SU-DHL-6 (cell line): ENCODE data around the gene C10orf105.

Experiments
- H2AFZ ChIP-seq: fragments of 200-600 bp; sonication (generic); 2 replicates; pipeline ENCODE4 v1.6.1; 2014; ENCODE audit warnings: low read depth, mild to moderate bottlenecking, moderate library complexity, mixed read lengths, antibody characterized with exemption, low read length; ENCODE audit not compliant: severe bottlenecking
- H3F3A ChIP-seq: fragments of 200-600 bp; shearing (Covaris generic); 2 replicates; pipeline ENCODE4 v1.6.0; 2016; ENCODE audit warnings: antibody characterized with exemption, mild to moderate bottlenecking; ENCODE audit not compliant: insufficient read depth
- H3K27ac ChIP-seq: fragments of 200-600 bp; sonication (generic); 2 replicates; pipeline ENCODE4 v1.5.1; 2016; ENCODE audit warnings: low read depth, mild to moderate bottlenecking, low read length, moderate library complexity, mixed read lengths
- H3K27me3 ChIP-seq: fragments of 200-600 bp; sonication (generic), shearing (Covaris generic); 2 replicates; pipeline ENCODE4 v1.6.0; 2014; ENCODE audit warnings: mild to moderate bottlenecking, low read length
- H3K36me3 ChIP-seq: fragments of 200-600 bp; sonication (generic); 2 replicates; pipeline ENCODE4 v1.6.1; 2014; ENCODE audit warnings: mild to moderate bottlenecking, low read length, mixed read lengths
- H3K4me2 ChIP-seq: fragments of 300-600, 200-600 bp; shearing (Covaris generic), sonication (generic); 2 replicates; pipeline ENCODE4 v1.6.0; 2014; ENCODE audit warnings: low read length, low read depth, mild to moderate bottlenecking; ENCODE audit not compliant: poor library complexity, severe bottlenecking
- H3K4me3 ChIP-seq: fragments of 200-600 bp; sonication (generic); 2 replicates; pipeline ENCODE4 v1.5.1; 2014; ENCODE audit warnings: antibody characterized with exemption, low read length, mild to moderate bottlenecking, mixed read lengths; ENCODE audit not compliant: insufficient read depth, poor library complexity, severe bottlenecking
- H3K79me2 ChIP-seq: fragments of 200-600 bp; sonication (generic); 2 replicates; pipeline ENCODE4 v1.6.1; 2014; ENCODE audit warnings: mild to moderate bottlenecking, low read length, moderate library complexity; ENCODE audit not compliant: insufficient read depth
- H3K9ac ChIP-seq: fragments of 200-600 bp; sonication (generic); 2 replicates; pipeline ENCODE4 v1.7.0; 2014; ENCODE audit warnings: mild to moderate bottlenecking, low read length
- H3K9me2 ChIP-seq: fragments of 200-600 bp; sonication (generic); replicated peaks from 2 replicates; pipeline ENCODE4 v1.6.1; 2014; ENCODE audit warnings: low read length; ENCODE audit not compliant: insufficient read depth
- H3K9me3 ChIP-seq: fragments of 200-600 bp; sonication (generic); 2 replicates; pipeline ENCODE4 v1.6.1; 2014; ENCODE audit warnings: low read length, mixed read lengths; ENCODE audit not compliant: insufficient read depth
- H4K20me1 ChIP-seq: fragments of 200-600 bp; sonication (generic); 2 replicates; pipeline ENCODE4 v1.6.1; 2014; ENCODE audit warnings: low read depth, mild to moderate bottlenecking, antibody characterized with exemption, low read length, moderate library complexity, mixed read lengths
- EZH2phosphoT487 ChIP-seq: fragments of 200-600 bp; sonication (generic), shearing (Covaris generic); conservative IDR thresholded peaks from 2 replicates; pipeline ENCODE4 v1.6.1; 2018; ENCODE audit warnings: mild to moderate bottlenecking, antibody characterized with exemption, low read length, moderate library complexity, mixed read lengths
- TF ChIP-seq, protein P1 (sequence below): fragments of 200-600 bp; sonication (generic); IDR thresholded peaks from one replicate; pipeline ENCODE4 v1.5.1; 2017; ENCODE audit warnings: antibody characterized with exemption, mild to moderate bottlenecking, low read length, moderate library complexity; ENCODE audit not compliant: insufficient read depth, poor library complexity, severe bottlenecking

C10orf105 gene

DNA sequence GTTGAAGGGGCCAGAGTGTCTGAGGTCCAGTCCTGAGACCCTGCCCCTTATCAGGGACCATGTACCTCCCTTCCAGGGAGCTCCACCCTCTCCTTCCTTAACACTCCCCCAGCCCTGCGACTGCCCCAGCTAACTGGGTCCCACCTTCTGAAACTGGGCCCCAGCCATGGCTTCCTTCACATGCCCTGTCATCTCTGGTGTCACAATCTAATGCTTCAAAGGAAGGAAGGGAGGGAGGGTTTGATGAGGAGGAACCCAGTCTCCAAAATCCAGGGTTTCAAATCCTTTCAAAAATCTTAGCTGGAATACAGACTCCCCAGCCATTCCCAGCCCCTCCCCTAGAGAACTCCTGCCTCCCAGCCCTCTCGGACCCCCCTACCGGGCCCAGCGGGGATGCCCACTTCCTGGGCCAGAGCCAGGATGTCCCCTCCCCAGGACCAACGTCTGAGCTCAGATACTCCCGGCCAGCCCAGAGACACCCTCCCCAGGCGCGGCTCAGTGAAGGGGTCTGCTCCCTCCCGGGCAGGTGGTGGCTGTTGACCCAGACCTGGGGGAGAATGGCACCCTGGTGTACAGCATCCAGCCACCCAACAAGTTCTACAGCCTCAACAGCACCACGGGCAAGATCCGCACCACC, 18.0 kb downstream of the C10orf105 start:
- no peaks in the 10 kb centered on the region for H4K20me1 ChIP-seq
- no peak overlapping the region for H3K9ac ChIP-seq
- TF ChIP-seq EZH2phosphoT487: no peak
- TF ChIP-seq, protein P1, sequence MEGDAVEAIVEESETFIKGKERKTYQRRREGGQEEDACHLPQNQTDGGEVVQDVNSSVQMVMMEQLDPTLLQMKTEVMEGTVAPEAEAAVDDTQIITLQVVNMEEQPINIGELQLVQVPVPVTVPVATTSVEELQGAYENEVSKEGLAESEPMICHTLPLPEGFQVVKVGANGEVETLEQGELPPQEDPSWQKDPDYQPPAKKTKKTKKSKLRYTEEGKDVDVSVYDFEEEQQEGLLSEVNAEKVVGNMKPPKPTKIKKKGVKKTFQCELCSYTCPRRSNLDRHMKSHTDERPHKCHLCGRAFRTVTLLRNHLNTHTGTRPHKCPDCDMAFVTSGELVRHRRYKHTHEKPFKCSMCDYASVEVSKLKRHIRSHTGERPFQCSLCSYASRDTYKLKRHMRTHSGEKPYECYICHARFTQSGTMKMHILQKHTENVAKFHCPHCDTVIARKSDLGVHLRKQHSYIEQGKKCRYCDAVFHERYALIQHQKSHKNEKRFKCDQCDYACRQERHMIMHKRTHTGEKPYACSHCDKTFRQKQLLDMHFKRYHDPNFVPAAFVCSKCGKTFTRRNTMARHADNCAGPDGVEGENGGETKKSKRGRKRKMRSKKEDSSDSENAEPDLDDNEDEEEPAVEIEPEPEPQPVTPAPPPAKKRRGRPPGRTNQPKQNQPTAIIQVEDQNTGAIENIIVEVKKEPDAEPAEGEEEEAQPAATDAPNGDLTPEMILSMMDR: no peak
- H3K27ac ChIP-seq: no peak overlapping the region
- no peaks in the 10 kb centered on the region for H3K9me2 ChIP-seq
- H3K4me2 ChIP-seq: no peak overlapping the region
- H3K79me2 ChIP-seq: no peaks in the 10 kb centered on the region
- no peak overlapping the region for H3K4me3 ChIP-seq
- no peak overlapping the region for H2AFZ ChIP-seq
- no peaks in the 10 kb centered on the region for H3K36me3 ChIP-seq
- H3K9me3 ChIP-seq: no peaks in the 10 kb centered on the region
- H3K27me3 ChIP-seq: no peaks in the 10 kb centered on the region
- no peaks in the 10 kb centered on the region for H3F3A ChIP-seq

GRCh38 chr10:71700731-71701368, 18.7 kb downstream of the C10orf105 start:
- TF ChIP-seq, protein P1: no peak
- no peak for TF ChIP-seq EZH2phosphoT487
- no peaks in the 10 kb centered on the region for H4K20me1 ChIP-seq
- H3F3A ChIP-seq: no peaks in the 10 kb centered on the region
- H3K36me3 ChIP-seq: no peaks in the 10 kb centered on the region
- H3K9me3 ChIP-seq: no peaks in the 10 kb centered on the region
- H3K4me3 ChIP-seq: no peak overlapping the region
- no peak overlapping the region for H3K4me2 ChIP-seq
- H3K79me2 ChIP-seq: no peaks in the 10 kb centered on the region
- no peak overlapping the region for H3K9ac ChIP-seq
- no peak overlapping the region for H2AFZ ChIP-seq
- H3K9me2 ChIP-seq: no peaks in the 10 kb centered on the region
- H3K27me3 ChIP-seq: no peaks in the 10 kb centered on the region
- no peak overlapping the region for H3K27ac ChIP-seq

GRCh38 chr10:71698737-71699136, 20.8 kb downstream of the C10orf105 start:
- Histone ChIP-seq H3K9me3 (no peaks in the 10 kb centered on the region), H3F3A (no peaks in the 10 kb centered on the region), H3K27ac (no peak overlapping the region), H3K9me2 (no peaks in the 10 kb centered on the region), H3K36me3 (no peaks in the 10 kb centered on the region), H3K27me3 (no peaks in the 10 kb centered on the region), H2AFZ (no peak overlapping the region), H3K9ac (no peak overlapping the region), H3K4me2 (no peak overlapping the region), H3K4me3 (no peak overlapping the region), H3K79me2 (no peaks in the 10 kb centered on the region), H4K20me1 (no peaks in the 10 kb centered on the region)
- TF ChIP-seq, protein P1: no peak
- TF ChIP-seq EZH2phosphoT487: no peak
